ENCODE results near the gene CATSPERE.
A peak's percentile ranks its signal among the peaks of the same experiment; 100 is the strongest.

Gene CATSPERE, protein sequence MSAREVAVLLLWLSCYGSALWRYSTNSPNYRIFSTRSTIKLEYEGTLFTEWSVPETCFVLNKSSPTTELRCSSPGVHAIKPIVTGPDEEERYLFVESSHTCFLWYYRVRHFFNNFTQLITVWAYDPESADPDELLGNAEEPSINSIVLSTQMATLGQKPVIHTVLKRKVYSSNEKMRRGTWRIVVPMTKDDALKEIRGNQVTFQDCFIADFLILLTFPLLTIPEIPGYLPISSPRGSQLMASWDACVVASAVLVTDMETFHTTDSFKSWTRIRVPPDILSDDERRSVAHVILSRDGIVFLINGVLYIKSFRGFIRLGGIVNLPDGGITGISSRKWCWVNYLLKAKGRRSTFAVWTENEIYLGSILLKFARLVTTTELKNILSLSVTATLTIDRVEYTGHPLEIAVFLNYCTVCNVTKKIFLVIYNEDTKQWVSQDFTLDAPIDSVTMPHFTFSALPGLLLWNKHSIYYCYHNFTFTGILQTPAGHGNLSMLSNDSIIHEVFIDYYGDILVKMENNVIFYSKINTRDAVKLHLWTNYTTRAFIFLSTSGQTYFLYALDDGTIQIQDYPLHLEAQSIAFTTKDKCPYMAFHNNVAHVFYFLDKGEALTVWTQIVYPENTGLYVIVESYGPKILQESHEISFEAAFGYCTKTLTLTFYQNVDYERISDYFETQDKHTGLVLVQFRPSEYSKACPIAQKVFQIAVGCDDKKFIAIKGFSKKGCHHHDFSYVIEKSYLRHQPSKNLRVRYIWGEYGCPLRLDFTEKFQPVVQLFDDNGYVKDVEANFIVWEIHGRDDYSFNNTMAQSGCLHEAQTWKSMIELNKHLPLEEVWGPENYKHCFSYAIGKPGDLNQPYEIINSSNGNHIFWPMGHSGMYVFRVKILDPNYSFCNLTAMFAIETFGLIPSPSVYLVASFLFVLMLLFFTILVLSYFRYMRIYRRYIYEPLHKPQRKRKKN

DNA sequence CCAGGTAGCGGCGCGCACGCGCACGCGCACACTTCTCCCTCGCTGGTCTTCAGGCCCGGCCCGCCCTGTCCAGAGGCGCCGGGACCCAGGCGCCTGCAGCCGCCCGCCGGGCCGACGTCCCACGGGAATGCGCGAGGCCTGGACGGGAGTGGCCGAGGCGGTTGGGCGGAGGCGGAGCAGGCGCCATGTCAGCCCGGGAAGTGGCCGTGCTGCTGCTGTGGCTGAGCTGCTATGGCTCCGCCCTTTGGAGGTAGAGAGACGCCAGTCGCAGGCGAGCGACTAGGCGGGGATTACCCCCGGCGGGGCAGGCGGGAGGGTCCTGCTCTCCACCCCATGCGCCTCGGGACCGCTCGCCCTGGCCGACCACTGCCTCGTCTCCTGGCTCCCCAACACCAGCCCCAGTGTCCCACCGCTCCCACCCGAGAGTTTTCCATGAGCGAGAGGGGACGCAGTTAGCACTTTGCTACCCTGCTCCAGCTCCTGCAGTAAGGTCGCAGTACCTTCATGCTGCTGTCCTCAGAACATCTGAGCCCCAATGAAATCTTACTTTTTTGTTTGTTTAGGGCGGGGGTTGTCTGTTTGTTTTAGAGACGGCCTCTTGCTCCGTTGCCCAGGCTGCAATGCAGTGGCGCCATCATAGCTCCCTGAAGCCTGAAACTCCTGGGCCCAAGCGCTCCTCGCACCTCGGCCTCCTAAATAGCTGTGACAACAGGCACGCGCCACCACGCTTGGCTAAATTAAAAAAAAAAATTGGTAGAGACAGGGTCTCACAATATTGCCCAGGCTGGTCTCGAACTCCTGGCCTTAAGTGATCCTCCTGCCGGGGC lies at the start of gene CATSPERE:
CATSPERE (plus strand) TSS at position 29 of the 827 bp plus-strand sequence; CDS start at position 186, 157 bp downstream.
- peak; percentile 67 to 69 for DNase-seq

DNA sequence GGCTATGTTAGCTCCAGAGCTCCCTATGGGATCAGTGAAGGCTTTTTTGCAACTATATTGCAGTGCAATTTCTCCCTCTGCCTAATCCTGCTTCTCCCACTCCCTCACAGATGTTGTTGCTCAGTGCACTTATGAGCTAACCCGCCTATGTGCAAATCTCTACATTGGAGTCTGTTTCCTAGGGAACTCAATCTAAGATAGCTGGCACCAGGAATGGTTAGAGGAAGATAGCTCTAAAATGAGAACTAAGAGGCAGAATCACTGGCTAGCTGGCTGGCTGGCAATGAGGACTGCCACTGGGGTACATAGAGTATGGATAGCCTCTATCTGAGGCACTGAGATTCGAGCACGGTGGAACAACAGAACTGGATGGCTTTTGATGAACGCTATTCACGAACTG lies 48.9 kb upstream of the CATSPERE start:
- no peak for DNase-seq

DNA sequence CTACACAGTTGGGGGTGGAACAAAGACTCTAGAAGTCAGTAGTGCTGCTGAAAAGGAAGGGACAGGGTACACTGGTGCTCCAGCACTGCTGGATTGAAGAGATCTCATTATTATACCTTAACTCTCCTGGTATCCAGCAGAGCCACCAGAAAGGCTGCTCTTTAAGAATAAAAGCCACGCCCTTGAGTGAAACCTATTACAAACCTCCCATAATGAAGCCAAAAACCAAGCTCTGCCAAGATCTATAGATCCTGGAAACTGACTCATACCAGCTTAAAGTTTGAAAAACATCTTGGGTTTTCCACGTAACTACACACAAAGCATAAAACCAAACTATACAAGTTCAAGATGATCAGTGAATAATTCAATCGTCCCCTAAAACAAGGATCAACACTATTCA lies 47.3 kb upstream of the CATSPERE start:
- DNase-seq: no peak

DNA sequence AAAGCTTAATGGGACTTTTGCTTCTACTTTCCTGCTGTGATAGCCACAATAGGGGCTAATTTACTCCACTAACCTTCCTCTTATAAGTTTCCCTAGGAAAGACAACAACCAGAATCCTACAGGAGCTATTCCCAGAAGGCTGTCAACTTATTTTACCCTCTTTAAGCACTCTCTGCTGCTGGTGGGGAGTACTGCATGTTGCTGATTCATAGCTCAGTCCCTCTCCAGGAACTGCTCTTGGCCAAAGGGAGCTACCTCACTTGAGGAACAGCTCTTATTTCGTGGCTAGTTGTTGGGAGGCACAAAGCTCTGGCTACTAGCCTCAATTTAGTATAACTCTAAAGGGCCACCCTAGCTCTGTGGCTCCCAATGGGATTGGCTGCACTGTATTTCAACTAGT lies 46.5 kb upstream of the CATSPERE start:
- DNase-seq: no peak

DNA sequence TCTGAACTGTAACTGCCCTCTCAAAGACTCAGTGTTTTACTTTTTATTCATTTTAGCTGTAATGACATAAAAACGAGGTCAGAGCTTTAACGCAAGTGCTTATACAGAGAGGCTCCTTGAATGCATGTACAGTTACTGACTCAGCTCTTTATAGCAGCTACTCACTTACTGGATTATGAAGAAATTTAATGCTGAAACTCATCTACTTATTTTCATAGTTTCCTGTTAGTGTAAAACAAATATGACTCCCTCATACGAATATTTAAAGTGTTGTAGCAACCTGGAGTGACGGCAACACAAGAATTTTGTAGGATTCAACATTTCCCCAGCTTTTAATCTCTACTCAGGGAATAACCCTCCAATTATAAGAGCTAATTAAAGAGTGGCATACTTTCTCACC lies 42.0 kb upstream of the CATSPERE start:
- no peak for DNase-seq

DNA sequence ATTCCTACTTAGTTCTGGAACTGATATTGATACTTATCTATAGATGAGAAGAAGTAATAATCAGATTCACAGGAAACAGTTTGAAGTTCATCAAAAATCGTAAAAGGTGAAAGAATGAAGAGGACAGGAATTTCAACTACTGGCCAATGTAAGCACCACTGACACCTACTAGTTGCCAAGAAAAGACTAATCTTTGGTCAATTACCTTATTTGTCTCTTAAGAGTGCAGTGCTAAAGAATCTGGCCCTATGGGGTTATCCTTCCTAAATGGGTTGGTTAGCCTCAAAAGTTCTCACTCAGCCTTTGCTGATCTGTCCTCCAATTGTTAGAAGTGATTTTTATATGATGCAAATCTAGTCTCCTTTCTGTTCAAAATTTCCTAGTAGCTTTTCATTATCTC lies 38.9 kb upstream of the CATSPERE start:
- no peak for DNase-seq

DNA sequence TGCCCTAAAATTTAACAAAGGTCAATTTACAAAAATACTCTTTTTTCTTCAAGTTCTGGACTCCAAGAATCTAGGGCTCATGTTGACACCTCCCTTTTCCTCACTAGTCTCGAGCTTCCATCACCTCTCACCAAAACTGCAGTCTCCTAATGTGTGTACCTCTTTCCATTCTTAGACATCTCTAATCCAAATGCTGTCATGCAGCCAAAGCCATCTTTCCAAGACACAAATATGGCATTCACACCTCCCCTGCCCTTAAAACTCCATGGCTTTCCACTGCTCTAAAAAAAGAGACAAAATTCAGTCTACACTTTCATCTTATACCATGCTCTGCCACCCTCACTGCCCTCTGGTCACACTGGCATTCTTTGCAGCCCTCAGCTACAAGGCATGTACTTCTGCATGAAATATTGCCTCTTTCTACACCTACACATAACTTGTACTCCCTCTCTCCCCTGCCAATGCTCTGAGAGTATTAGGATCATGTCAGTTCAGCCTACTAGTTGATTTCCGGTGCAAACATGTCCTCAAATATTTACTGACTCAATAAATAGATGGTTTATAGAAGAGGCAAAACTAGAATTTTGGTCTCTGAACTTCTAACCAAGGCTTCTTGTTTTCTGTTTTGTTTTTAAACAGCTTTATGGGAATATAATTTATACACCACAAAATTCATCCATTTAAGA lies 36.3 kb upstream of the CATSPERE start:
- DNase-seq: no peak

DNA sequence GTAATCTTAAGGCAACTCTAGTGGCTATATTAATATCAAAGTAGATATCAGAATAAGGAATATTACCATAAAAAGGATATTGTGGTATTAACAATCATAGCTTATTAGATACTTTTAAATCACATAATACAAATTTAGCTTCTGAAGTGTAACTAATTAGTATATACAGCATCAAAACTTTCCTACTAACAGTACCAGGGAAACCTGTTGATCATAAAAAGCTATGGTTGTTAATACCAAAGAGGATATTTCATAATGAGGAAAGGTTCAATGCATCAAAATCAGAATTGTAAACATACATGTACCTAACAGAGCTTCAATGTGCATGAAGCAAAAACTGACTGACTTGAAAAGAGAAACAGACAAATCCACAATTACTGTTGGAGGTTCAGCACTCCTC lies 33.4 kb upstream of the CATSPERE start:
- no peak for DNase-seq

DNA sequence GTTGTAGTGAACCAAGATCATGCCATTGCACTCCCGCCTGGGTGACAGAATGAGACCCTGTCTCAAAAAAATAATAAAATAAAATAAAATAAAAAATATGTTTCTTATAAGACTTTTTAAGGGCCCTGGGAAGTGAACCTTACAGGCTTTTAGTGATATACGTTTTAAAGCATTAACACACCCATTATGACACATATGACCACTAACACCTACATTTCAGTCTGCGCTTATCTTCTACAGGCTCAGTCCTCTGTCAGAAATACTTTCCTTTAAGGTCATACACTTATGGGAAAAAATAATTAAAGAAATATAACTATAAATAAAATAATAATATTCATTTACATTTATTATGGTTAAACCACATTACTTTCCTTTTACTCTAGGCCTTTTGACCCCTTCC lies 31.3 kb upstream of the CATSPERE start:
- DNase-seq: no peak

DNA sequence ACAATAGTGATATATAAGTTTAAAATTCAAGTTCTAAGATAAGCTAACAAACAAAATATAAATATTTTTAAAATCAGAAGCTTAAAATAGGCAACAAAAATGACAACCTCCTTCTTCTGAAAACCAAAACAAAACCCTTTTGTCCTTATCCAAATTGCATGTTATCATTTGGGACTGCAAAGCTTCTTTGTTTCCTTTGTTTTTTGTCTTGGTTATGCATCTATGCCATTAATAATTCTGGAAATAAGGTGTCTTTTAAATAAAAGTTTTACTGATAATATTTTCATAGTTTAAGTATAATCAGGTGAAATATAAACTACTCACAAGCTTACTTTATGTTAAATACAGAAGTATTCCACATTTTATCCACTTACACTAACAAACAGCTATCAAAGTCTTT lies 29.9 kb upstream of the CATSPERE start:
- no peak for DNase-seq

DNA sequence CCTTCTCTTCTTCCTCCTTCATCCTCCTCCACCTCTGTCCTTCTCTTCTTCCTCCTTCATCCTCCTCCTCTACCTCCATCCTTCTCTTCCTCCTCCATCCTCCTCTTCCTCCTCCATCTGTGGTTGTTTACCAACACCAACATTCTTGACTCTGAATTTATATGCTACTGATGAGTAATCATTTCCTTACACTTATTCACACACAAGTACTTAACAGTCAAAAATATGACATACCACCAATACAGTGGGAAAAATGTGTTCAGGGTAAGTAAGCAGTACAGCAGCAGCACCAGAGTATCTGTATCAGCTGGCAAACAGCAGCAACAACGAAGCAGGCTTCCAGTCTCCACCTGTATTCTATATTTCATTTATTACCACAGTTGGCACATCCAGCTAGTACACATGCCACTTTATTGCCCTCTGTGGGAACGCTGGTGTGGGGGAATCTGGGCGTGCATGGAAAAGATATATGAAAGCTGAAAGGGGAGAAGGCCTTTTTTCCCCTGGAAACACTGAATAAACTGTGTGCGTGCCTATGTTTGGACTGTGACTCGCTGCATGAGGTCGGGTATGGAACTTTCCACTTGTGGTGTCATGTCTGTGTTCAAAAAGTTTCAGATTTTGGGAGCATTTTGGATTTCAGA lies 25.4 kb upstream of the CATSPERE start:
- peak in 1 of 2 experiments; percentile 28 for DNase-seq

DNA sequence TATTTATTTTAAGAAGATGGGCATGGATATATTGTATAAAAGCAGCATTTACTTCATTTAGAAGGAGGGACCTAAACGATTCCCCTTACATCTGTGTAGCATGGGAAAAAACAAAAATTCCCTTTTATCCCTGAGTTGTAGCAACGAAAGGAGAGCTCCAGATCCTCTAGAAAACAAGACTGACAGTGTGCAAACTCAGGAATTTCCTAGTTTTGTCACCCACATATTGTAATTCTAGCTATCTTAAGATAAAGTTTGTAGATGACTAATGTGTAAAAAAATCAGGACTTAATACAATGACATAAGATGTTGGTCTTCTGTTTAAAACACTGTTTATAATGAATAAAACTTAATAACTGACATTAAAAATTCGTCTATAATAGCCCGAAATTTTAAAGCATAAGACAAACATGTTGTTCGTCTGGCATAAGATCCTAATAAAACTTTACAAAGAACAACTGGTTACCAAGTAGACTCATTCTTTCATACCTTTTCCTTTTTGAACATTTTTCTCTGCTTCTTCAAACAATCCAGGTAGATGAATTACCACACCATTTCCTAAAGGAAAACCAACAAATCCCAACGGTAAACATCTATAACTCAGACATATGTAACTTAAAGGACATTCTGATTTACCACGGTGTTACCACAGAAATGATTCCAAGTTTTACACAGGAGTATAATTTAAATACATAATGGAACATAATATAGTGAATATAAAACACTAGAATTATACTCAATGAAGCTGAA lies 24.6 kb upstream of the CATSPERE start:
- no peak for DNase-seq

DNA sequence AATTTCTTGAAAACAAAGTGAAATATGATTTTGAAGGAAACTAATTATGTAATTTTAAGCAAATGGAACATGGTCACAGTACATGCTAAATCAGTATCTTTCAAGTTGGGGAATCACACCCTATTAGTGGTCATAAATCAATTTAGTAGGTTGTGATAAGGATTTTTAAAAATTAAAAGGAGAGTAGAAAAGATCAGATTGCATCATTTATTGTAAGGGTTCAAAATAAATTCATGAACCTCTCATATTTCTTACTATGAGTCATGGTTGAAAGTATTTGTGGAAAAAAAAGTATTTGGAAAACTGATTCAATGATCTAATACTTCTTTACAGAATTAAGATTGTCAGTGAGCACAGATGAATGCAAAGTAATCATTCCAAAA lies 24.0 kb upstream of the CATSPERE start:
- DNase-seq: no peak

DNA sequence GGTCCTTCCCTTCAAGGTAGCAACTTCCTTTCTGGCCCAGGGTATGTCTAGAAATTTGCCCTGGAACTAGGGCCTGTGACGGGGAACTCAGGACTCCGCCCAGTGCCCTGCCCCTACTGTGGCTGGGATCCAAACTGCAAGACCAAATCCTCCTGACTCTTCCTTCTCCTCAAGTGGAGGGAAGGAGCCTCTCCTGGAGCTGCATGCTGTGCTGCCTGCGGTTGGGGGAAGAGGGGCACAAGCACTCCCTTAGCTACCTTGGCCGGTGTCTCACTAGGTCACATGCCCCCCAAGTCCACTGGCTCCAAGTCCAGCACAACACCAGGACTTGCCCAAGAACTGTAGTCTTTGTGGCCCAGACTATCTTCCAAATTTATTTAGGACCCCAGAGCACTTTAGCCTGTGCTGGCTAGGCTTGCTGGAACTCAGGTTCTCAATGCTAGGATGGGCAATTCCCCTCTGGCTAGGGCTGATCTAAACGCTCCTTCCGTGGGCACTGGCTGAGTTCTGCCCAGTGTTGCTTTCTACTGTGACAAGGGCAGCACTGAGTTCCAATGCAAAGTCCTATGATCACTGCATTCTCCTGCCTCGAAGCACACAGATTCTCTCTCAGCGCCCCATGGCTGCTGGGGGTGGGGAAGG lies 21.6 kb upstream of the CATSPERE start:
- DNase-seq: no peak

DNA sequence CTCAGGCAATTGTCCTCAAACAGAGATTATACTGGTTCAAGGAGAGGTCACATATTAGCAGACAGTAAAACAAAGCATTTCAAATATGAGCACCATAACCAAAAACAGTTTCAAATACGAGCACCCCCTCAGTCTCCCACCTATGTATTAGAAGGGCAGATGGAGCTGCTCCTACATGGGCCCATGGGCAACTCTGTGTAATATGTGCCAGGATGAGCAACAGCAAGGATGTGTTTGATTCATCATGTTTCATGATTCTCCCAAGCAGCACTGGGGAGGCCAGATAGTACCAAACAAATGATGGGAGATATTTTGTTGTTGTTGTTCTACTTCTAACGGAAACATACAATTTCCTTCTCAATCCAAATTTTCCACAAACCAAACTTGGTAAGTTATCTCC lies 18.2 kb upstream of the CATSPERE start:
- DNase-seq: no peak

DNA sequence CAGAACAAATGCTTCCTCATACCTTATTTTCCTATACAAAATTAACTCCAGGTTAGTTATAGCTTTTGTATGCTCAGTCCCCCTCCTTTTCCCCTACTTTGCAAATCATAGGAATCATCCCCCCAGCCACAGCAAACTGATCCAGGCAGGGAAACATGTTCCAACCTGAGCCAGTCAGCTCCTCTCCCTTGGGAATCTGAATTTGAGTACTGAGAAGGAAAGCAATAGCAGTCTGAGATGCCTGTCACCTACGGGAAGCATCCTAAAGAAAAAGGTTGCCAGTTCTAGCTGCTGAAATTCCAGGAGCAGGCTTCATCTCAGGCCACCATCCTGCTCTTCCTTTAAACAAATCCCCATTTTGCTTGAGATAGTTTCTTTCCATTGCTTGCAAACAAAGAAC lies 16.2 kb upstream of the CATSPERE start:
- DNase-seq: no peak

DNA sequence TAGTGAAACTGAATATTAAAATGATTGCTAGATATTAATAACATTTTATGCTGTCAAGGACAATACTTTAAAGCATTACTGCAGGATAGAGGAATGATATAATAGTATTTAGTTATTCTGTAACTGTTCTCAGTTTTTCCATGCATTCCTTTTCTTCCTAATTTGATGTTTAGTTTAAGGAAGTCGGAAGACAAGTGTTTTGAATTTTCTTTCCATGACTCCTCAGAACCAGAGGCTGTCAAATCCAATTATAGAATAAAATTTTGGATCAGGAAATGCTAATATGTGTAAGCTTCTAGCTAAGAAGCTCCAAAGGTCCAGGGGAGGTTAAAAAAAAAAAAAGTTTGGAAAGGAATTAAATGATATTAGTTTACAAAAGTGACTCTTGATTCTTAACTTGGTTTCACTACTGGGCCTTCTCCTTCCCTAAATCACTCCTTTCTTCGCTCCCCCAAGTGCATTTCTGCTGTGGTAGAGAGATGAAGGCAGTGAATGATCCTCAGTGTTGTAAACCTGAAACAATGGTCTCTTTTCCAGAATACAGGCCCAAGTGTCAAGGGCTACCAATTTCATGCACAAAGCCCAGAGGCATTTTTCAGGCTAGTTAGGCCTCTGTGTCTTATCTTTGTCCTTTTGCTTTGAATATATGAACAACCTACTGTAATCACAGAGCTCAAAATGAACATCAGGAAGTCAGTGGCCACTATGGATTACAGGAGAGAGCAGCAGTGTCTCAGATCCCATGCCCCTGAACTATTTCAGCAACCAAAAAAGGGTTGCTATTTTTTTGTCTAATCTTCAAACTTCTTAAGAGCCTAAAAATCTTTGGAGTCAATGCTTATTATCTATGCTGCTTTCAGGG lies 15.5 kb upstream of the CATSPERE start:
- DNase-seq: no peak

DNA sequence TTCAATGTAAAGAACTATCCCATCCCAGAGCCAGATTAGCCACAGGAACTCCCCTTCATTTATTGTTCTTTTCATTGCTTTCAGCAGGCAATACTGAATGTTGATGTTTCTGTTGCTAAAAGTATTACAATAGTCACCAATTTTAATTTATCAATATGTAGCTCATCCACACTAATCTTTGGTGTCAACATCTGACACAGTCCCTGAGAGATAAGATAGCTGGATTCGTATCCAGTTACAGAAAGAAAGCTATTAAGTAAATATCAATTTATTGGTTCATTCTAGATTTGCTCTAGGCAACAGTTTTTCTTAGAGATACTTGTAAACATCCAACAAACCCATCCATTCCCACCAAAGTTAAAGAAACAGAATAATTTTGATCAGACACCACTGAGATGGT lies 14.0 kb upstream of the CATSPERE start:
- no peak for DNase-seq

DNA sequence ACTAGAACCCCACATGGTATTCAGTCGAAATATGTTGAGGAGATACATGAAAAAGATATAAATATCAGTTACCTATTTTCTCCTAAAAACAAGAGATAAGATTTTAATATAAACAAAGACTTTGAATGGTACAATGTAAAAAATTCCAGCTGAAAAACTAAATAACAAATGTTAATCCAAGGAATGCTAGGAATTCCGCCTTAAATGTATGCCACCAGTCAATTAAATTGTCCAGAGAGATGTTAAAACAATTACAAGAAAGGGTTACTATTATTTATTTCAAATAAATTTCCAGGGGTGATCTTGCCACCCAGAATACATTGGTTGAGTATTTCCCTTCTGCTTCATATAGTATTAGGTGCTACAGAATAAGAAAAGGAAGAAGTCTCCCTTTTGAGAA lies 13.5 kb upstream of the CATSPERE start:
- no peak for DNase-seq
